Measurements from ENCODE around the gene CMPK2.

The CMPK2 gene

GRCh38 chr2:6845312-6845711, 20.4 kb downstream of the CMPK2 start:
- DNase-seq (ENCODE audit: low read depth in 2 of 2, low spot score in 1 of 2), result no peak

DNA sequence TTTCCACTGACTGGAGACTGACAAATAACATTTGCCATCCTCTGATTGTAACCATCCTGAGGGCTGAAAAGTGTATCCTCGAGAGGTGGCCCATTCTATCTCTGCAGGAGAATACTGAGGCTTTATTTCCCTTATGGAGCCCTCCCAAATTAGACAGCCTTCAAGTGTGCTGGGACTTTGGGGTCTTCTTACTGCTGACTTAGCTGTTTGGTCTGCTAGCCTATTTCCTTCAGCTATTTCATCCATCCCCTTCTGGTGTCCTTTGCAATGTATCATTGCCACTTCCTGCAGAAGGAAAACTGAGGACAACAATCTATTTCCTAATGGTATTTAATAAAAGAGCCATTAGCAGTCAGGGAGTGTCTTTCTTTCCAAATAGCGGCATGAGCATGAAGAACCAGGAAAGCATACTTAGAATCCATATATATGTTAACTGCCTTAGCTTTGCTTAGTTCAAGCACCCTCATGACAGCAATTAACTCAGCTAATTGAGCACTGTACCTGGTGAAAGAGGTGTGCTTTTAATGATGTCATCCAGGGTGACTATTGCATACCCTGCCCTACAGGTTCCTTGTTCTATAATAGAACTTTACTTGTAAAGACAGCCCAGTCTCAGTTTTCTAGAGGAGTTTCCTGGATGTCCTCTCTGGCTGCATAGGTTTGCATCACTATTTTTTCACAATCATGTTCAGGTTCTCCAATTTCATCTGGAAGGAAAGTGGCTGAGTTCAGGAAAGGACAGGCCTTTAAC, 24.0 kb downstream of the CMPK2 start:
- DNase-seq (ENCODE audit: low read depth in 2 of 2, low spot score in 1 of 2), result no peak

DNA sequence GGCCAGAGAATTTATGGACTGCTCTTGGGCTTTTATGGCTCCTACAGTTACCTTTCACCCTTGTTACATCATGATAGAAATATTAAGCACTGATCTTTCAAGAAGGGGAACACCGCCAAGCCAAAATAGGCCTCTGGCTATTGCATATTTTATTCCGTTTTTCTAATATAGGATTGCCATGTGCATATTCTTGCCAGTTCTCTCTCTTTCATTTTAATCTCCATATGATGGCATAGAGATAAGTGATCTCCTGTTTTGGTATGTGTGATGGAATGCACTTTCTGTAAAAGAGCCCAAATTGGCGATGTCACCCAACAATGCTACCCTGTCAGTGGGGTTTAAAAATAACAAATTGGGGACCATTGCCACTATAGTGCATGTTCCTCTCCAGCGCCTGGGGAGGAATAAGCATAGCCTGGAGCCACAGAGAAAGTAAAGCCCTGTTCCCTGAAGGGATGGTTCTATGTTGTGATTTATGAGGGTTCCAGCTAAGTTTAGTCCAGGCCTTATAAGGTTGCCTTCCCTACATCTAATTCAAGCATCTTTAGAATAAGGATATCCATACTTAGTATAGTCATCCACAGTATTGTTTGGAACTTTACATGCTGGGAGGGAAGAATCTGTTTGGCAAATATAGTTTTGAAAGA, 26.9 kb downstream of the CMPK2 start:
- no peak for DNase-seq (ENCODE audit: low read depth in 2 of 2, low spot score in 1 of 2)

DNA sequence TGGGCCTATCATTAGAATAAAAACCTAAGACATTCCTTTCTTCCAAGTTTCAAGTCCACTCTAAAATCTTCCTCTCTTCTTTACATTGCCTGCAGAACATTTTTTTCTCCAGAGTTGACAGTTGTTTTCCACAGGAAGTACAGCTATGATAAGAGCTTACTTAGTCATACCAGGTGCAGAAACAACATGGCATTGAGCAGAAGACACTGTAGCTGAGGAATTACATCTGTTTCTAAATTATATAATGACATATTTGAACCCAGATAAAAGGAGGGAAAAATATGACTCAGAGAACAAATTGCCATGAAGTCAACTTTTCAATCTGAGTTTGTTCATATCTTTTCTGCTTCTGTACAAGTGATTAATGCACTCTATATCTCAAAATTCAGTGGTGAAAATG, 30.2 kb downstream of the CMPK2 start:
- no peak for DNase-seq (ENCODE audit: low read depth in 2 of 2, low spot score in 1 of 2)

GRCh38 chr2:6834163-6834562, 31.5 kb downstream of the CMPK2 start:
- no peak for DNase-seq (ENCODE audit: low read depth in 2 of 2, low spot score in 1 of 2)

GRCh38 chr2:6833300-6833604, 32.5 kb downstream of the CMPK2 start:
- no peak for DNase-seq (ENCODE audit: low read depth in 2 of 2, low spot score in 1 of 2)

GRCh38 chr2:6832596-6833299, 33.0 kb downstream of the CMPK2 start:
- DNase-seq (ENCODE audit: low read depth in 2 of 2, low spot score in 1 of 2), result no peak

GRCh38 chr2:6831229-6831628, 34.5 kb downstream of the CMPK2 start:
- DNase-seq (ENCODE audit: low read depth in 2 of 2, low spot score in 1 of 2), result no peak

- DNase-seq (ENCODE audit: low read depth in 2 of 2, low spot score in 1 of 2), result no peak
Measured at GRCh38 chr2:6828299-6828584, 37.5 kb downstream of the CMPK2 start.

GRCh38 chr2:6827566-6828298, 38.0 kb downstream of the CMPK2 start:
- no peak for DNase-seq (ENCODE audit: low read depth in 2 of 2, low spot score in 1 of 2)

- peak; percentile 21 to 44 for DNase-seq (ENCODE audit: low read depth in 2 of 2, low spot score in 1 of 2)
Measured at GRCh38 chr2:6826081-6826913, 39.4 kb downstream of the CMPK2 start.

GRCh38 chr2:6824962-6825361, 40.7 kb downstream of the CMPK2 start:
- DNase-seq (ENCODE audit: low read depth in 2 of 2, low spot score in 1 of 2), result no peak

GRCh38 chr2:6823111-6823510, 42.6 kb downstream of the CMPK2 start:
- DNase-seq (ENCODE audit: low read depth in 2 of 2, low spot score in 1 of 2), result no peak

DNA sequence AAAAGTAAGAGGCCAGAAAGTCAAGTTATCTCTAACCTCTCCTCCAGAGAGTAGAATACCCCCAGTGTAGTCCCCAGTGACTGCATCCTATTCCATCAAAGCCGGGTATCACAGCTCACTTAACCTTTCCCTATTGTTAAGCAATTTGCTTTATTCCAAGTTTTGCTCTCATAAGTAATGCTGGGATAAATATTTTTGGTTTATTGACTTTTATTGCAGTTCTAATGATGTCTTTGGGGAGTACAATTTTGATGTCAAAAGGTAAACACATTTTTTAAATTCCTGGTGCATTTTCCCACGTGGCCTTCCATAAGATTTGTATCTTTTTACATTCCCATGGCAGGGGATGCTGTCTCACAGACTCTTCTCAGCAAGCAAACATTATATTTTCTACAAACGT, 43.3 kb downstream of the CMPK2 start:
- DNase-seq (ENCODE audit: low read depth in 2 of 2, low spot score in 1 of 2), result no peak

DNA sequence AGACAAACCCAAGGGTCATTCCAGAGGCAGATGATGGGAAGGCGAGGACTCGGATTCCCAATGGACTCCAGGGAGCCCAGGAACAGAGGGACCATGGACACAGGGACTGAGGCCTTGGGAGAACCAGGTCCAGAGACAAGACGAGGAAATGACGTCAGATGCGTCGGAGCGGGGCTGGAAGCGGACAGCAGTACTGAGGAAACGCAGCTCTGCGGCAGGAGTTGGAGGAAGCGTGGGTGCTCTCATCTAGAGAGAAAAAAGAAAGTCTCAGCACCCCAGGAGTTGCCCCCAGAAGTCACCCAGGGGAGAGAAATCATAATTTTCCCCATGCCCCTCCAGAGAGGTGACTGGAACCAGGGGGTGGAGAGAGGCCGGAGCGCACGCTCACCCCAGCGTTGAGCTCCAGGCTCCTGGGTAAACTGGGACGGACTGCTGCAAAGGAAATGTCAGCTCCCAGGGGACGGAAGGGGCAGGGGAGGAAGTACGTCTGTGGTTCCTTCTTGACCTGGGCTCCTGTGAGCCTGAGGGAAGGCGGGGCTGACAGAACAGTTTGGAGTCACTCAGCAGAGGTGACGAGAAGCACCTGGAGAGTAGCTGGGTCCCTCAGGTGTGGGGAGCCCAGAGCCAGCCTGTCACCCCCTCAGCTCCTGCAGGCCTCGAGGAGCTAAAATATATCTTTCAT, 44.7 kb downstream of the CMPK2 start:
- DNase-seq (ENCODE audit: low read depth in 2 of 2, low spot score in 1 of 2), result no peak

- DNase-seq (ENCODE audit: low read depth in 2 of 2, low spot score in 1 of 2), result no peak
Measured at GRCh38 chr2:6820236-6820635, 45.5 kb downstream of the CMPK2 start.

- DNase-seq (ENCODE audit: low read depth in 2 of 2, low spot score in 1 of 2), result no peak
Measured at GRCh38 chr2:6819668-6820067, 46.0 kb downstream of the CMPK2 start.

DNA sequence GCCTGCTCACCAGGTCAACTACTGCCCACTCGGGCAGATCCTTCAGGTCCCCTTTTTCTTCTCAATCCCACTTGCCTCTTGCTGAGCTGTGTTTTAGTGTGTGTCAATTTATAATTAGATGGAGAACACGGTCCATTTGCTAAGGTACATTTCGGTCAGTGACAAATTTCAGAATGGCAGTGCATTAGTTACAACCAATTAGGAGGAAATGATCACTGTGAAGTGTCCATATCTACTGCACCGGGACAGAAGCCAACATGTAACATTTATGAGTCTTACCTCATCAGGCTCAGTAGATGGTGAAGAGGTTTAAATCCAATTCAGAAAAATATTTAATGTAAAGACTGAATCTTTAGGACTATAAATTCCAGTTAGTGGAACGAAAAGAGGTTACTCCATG, 47.7 kb downstream of the CMPK2 start:
- DNase-seq (ENCODE audit: low read depth in 2 of 2, low spot score in 1 of 2), result no peak

DNA sequence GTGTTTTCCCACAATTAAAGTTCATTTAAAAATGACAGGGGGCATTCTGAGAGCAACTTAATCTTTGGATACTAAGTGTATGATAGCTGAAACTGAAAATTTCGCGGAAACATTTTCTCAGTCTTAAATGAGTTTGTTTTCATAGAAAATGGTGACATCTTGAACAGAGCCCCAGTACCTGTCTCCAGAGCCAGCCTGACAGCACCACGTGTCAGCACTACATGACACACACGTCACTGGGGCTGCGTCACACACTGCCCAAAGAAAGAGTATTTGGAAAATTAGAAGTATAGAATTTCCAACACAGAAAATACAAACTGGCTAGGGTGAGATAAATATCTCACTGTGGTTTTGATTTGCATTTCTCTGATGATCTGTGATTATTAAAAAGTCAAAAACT, 50.8 kb downstream of the CMPK2 start:
- DNase-seq (ENCODE audit: low read depth in 2 of 2, low spot score in 1 of 2), result no peak

- DNase-seq (ENCODE audit: low read depth in 2 of 2, low spot score in 1 of 2), result no peak
Measured at GRCh38 chr2:6814312-6814711, 51.4 kb downstream of the CMPK2 start.

- no peak for DNase-seq (ENCODE audit: low read depth in 2 of 2, low spot score in 1 of 2)
Measured at GRCh38 chr2:6813573-6813972, 52.1 kb downstream of the CMPK2 start.
